ENCODE results near the gene MRPL3.

The MRPL3 gene

GRCh38 chr3:131502530-131503319, at the start of gene MRPL3:
MRPL3 (minus strand) TSS chr3:131502971; CDS start chr3:131502821, 150 bp downstream.
- peak within 1 kb of the TSS; percentile 90 for H3K27ac ChIP-seq
- no peak for TF ChIP-seq CTCF (conservative IDR thresholded peaks at IDR 0.05)

- TF ChIP-seq CTCF (conservative IDR thresholded peaks at IDR 0.05): no peak
- no peak overlapping the region for H3K27ac ChIP-seq
These were observed 49.0 kb upstream of the MRPL3 start for GRCh38 chr3:131551761-131552160.

- H3K27ac ChIP-seq: no peak overlapping the region
- TF ChIP-seq CTCF (conservative IDR thresholded peaks at IDR 0.05): no peak
These were observed 48.0 kb upstream of the MRPL3 start for GRCh38 chr3:131550562-131551465.

- no peak; the same call in 1 of the 2 replicates for TF ChIP-seq CTCF (conservative IDR thresholded peaks at IDR 0.05)
- no peak overlapping the region for H3K27ac ChIP-seq
These were observed 46.6 kb upstream of the MRPL3 start for GRCh38 chr3:131549340-131549739.

- no peak for TF ChIP-seq CTCF (conservative IDR thresholded peaks at IDR 0.05)
- H3K27ac ChIP-seq: no peak overlapping the region
These were observed 44.8 kb upstream of the MRPL3 start for GRCh38 chr3:131547585-131547984.

- TF ChIP-seq CTCF (conservative IDR thresholded peaks at IDR 0.05): no peak
- H3K27ac ChIP-seq: no peak overlapping the region
These were observed 43.7 kb upstream of the MRPL3 start for GRCh38 chr3:131546441-131546840.

GRCh38 chr3:131544557-131544956, 41.8 kb upstream of the MRPL3 start:
- H3K27ac ChIP-seq: no peak overlapping the region
- no peak for TF ChIP-seq CTCF (conservative IDR thresholded peaks at IDR 0.05)

All from VCaP (cell line).